Stimulated activated effector memory CD8-positive, alpha-beta T cell treated with anti-CD3 and anti-CD28 coated beads, Interleukin-12 subunit alpha, Interleukin-12 subunit beta, amount 100 ng/mL, for 72 hours (primary cell): ENCODE measurements around the gene TACR1.

Experiments used
- ATAC-seq: fragments of 150-1000 bp; cut with Tn5 transposase; 2 replicates; pipeline ENCODE4 v1.10.0; 2021
- DNase-seq, 2 donors: peaks; one replicate each; pipeline ENCODE4 v3.0.0; 2021 to 2022; ENCODE audit warnings: low spot score in 2 of 2
- H3K27ac Mint-ChIP-seq: one replicate; pipeline ENCODE4 v1.8.0; 2022; ENCODE audit warnings: mild to moderate bottlenecking, mixed read lengths
- H3K36me3 Mint-ChIP-seq: one replicate; pipeline ENCODE4 v1.8.0; 2022; ENCODE audit warnings: mild to moderate bottlenecking, mixed read lengths
- H3K4me1 Mint-ChIP-seq: one replicate; pipeline ENCODE4 v1.8.0; 2022; ENCODE audit warnings: mixed read lengths
- H3K4me3 Mint-ChIP-seq: one replicate; pipeline ENCODE4 v1.8.0; 2022; ENCODE audit warnings: mild to moderate bottlenecking, mixed read lengths
- H3K9me3 Mint-ChIP-seq: one replicate; pipeline ENCODE4 v1.8.0; 2022; ENCODE audit warnings: mixed read lengths

The TACR1 gene

GRCh38 chr2:75041731-75042600 is 157.4 kb downstream of the TACR1 start:
- Mint-ChIP-seq H3K27ac (no peak overlapping the region), H3K9me3 (no peaks in the 10 kb centered on the region), H3K4me1 (no peaks in the 10 kb centered on the region), H3K4me3 (no peak overlapping the region), H3K36me3 (no peaks in the 10 kb centered on the region)
- no peak for ATAC-seq
- no peak for DNase-seq

- Mint-ChIP-seq H3K4me3 (no peak overlapping the region), H3K36me3 (no peaks in the 10 kb centered on the region), H3K27ac (no peak overlapping the region), H3K4me1 (no peaks in the 10 kb centered on the region), H3K9me3 (no peaks in the 10 kb centered on the region)
- no peak for DNase-seq
- no peak for ATAC-seq
These were observed 158.1 kb downstream of the TACR1 start for GRCh38 chr2:75041226-75041625.

- ATAC-seq: no peak
These were observed 163.6 kb downstream of the TACR1 start for GRCh38 chr2:75035444-75036353.

GRCh38 chr2:75033516-75033915 is 165.8 kb downstream of the TACR1 start:
- no peak for ATAC-seq
- no peaks in the 10 kb centered on the region for H3K9me3 Mint-ChIP-seq

More at GRCh38 chr2:75035444-75036353, 163.6 kb downstream of the TACR1 start:
- Mint-ChIP-seq H3K4me3 (no peak overlapping the region), H3K9me3 (no peaks in the 10 kb centered on the region), H3K27ac (no peak overlapping the region), H3K36me3 (no peaks in the 10 kb centered on the region), H3K4me1 (peaks cover 4% of the 10 kb centered on the region)
- DNase-seq: no peak

GRCh38 chr2:75031906-75032803 is 167.2 kb downstream of the TACR1 start:
- no peak for DNase-seq
- no peak for ATAC-seq
- Mint-ChIP-seq H3K9me3 (no peaks in the 10 kb centered on the region), H3K36me3 (no peaks in the 10 kb centered on the region), H3K4me1 (peaks cover 11% of the 10 kb centered on the region), H3K27ac (no peak overlapping the region), H3K4me3 (no peak overlapping the region)

More at GRCh38 chr2:75033516-75033915, 165.8 kb downstream of the TACR1 start:
- H3K4me1 Mint-ChIP-seq: peaks cover 11% of the 10 kb centered on the region
- H3K36me3 Mint-ChIP-seq: no peaks in the 10 kb centered on the region
- DNase-seq: no peak
- no peak overlapping the region for H3K27ac Mint-ChIP-seq
- H3K4me3 Mint-ChIP-seq: no peak overlapping the region

GRCh38 chr2:75031171-75031570 is 168.1 kb downstream of the TACR1 start:
- Mint-ChIP-seq H3K9me3 (no peaks in the 10 kb centered on the region), H3K4me3 (no peak overlapping the region), H3K27ac (no peak overlapping the region), H3K36me3 (no peaks in the 10 kb centered on the region), H3K4me1 (peaks cover 11% of the 10 kb centered on the region)
- no peak for DNase-seq
- ATAC-seq: no peak

- no peak overlapping the region for H3K4me3 Mint-ChIP-seq
- peaks cover 11% of the 10 kb centered on the region for H3K4me1 Mint-ChIP-seq
- no peaks in the 10 kb centered on the region for H3K36me3 Mint-ChIP-seq
- H3K27ac Mint-ChIP-seq: peak overlapping the region; percentile 21
- no peaks in the 10 kb centered on the region for H3K9me3 Mint-ChIP-seq
- ATAC-seq (peak; percentile 80), DNase-seq (no peak)
These were observed 168.9 kb downstream of the TACR1 start for GRCh38 chr2:75030218-75031009.

GRCh38 chr2:75027886-75028285 is 171.4 kb downstream of the TACR1 start:
- Mint-ChIP-seq H3K9me3 (no peaks in the 10 kb centered on the region), H3K27ac (no peak overlapping the region), H3K36me3 (no peaks in the 10 kb centered on the region), H3K4me3 (no peak overlapping the region), H3K4me1 (peaks cover 11% of the 10 kb centered on the region)
- ATAC-seq (no peak), DNase-seq (no peak)

- Mint-ChIP-seq H3K9me3 (no peaks in the 10 kb centered on the region), H3K27ac (no peak overlapping the region), H3K4me1 (peaks cover 8% of the 10 kb centered on the region), H3K4me3 (no peak overlapping the region), H3K36me3 (no peaks in the 10 kb centered on the region)
- DNase-seq: no peak
- no peak for ATAC-seq
These were observed 173.5 kb downstream of the TACR1 start for GRCh38 chr2:75025633-75026380.

- DNase-seq (no peak), ATAC-seq (no peak)
- Mint-ChIP-seq H3K9me3 (no peaks in the 10 kb centered on the region), H3K27ac (no peak overlapping the region), H3K4me1 (peaks cover 2% of the 10 kb centered on the region), H3K36me3 (no peaks in the 10 kb centered on the region), H3K4me3 (no peak overlapping the region)
These were observed 174.1 kb downstream of the TACR1 start for GRCh38 chr2:75025216-75025615.

- Mint-ChIP-seq H3K27ac (no peak overlapping the region), H3K9me3 (no peaks in the 10 kb centered on the region), H3K4me3 (no peak overlapping the region), H3K4me1 (no peaks in the 10 kb centered on the region), H3K36me3 (no peaks in the 10 kb centered on the region)
- DNase-seq (no peak), ATAC-seq (peak; percentile 32)
These were observed 175.5 kb downstream of the TACR1 start for GRCh38 chr2:75023666-75024455.

- ATAC-seq: no peak
- no peaks in the 10 kb centered on the region for H3K9me3 Mint-ChIP-seq
- no peak overlapping the region for H3K4me3 Mint-ChIP-seq
- no peak for DNase-seq
- no peaks in the 10 kb centered on the region for H3K4me1 Mint-ChIP-seq
- H3K27ac Mint-ChIP-seq: no peak overlapping the region
- H3K36me3 Mint-ChIP-seq: no peaks in the 10 kb centered on the region
These were observed 176.8 kb downstream of the TACR1 start for GRCh38 chr2:75022516-75022915.

- H3K36me3 Mint-ChIP-seq: no peaks in the 10 kb centered on the region
- H3K9me3 Mint-ChIP-seq: no peaks in the 10 kb centered on the region
- H3K27ac Mint-ChIP-seq: no peak overlapping the region
- DNase-seq (no peak), ATAC-seq (no peak)
- no peak overlapping the region for H3K4me3 Mint-ChIP-seq
- H3K4me1 Mint-ChIP-seq: no peaks in the 10 kb centered on the region
These were observed 177.6 kb downstream of the TACR1 start for GRCh38 chr2:75021672-75022071.
